HG03103 (cell line): ENCODE results near the gene NEDD1.

Experiments
- ATAC-seq: cut with Tn5 transposase; IDR thresholded peaks from one replicate; pipeline ENCODE4 v1.9.1; 2021; ENCODE audit warnings: low read depth; ENCODE audit not compliant: unreplicated experiment

Gene NEDD1, protein sequence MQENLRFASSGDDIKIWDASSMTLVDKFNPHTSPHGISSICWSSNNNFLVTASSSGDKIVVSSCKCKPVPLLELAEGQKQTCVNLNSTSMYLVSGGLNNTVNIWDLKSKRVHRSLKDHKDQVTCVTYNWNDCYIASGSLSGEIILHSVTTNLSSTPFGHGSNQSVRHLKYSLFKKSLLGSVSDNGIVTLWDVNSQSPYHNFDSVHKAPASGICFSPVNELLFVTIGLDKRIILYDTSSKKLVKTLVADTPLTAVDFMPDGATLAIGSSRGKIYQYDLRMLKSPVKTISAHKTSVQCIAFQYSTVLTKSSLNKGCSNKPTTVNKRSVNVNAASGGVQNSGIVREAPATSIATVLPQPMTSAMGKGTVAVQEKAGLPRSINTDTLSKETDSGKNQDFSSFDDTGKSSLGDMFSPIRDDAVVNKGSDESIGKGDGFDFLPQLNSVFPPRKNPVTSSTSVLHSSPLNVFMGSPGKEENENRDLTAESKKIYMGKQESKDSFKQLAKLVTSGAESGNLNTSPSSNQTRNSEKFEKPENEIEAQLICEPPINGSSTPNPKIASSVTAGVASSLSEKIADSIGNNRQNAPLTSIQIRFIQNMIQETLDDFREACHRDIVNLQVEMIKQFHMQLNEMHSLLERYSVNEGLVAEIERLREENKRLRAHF

DNA sequence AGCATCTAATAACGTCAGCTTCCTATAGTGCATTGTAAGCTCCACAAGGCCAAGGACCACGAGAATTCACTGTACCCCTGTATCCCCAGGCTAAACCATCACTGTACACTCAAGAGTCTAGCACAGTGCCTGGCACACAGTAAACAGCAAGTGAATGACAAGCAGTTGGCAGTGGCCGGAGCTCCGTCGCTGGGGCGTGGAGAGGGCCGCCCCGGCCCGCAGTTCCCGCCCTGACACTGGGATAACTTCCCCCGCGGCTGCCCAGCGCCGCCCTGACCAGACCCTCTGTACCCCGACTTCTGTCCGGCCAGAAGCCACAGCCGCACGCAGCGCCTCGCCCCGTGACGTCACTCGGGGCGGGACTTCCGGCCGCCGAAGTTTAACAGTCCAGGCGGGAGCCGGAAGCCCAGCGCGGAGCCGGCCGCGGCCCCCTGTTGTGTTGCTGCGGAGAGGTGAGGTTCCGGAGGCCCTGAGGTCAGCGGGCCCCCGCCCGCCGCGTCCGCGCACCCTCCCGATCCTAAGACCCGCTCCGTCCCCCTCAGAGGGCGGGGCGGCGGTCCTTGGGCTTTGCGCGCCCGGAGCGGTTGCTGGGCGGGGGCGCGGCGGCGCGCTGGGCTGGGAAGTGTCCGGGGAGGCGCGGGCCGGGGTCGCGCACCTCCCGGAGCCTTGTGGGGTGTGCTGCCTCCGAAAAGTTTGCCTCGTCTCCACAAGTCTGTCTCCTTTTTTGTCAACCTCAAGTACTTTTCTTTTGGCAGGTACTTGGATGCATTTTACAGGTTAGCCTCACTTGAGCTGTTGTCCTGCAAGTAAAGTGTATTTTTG, at the start of gene NEDD1:
NEDD1 (plus strand) TSS at position 409 of the 822 bp plus-strand sequence. CDS start 2,503 bp downstream, outside the sequence.
- ATAC-seq, result peak; percentile 88

DNA sequence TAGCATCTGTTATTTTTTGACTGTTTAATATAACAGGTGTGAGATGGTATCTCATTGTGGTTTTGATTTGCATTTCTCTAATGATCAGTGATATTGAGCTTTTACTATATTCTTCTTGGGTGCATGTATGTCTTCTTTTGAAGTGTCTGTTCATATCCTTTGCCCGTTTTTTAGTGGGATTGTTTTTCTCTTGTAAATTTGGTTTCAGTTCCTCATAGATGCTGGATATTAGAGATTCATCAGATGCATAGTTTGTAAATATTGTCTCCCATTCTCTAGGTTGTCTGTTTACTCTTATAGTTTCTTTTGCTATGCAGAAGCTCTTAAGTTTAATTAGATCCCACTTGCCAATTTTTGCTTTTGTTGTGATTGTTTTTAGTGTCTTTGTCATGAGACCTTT, 48.9 kb upstream of the NEDD1 start:
- no peak for ATAC-seq

DNA sequence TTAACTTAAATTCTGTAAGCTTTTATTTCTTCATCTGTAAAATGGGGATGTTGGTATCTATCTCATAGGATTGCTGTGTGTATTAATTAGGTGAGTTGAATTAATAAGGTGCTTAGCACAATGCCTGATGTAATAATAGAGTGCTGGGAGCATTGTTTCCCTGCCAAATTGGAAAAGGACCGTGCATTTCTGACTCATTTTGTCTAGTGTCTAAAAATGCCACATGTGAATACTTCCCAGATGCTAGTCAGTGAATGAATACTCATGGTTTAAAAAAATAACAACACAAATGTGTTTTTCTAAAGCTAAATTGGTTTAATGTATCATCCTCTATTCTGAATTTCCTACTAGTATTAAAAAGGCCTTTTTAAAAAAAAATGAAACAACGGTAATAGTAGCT, 45.4 kb upstream of the NEDD1 start:
- ATAC-seq, result no peak

DNA sequence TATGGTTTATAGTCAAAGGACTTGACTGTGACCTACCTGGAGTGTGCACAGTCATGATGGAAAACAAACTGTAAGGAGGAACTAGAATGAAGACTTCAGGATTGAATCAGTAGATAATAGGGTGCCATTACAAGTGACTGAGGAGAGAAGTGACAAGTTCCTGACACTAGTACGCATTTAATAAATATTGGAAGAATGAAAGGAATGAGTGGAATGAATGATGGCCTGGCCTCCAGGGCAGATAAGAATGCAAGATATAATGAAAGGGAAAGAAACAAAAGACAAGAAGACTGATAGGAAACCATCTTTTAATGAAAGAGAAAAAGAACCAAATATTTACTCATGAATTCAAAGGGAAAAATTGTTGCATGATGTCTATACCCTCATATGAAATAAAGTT, 44.7 kb upstream of the NEDD1 start:
- ATAC-seq, result no peak

DNA sequence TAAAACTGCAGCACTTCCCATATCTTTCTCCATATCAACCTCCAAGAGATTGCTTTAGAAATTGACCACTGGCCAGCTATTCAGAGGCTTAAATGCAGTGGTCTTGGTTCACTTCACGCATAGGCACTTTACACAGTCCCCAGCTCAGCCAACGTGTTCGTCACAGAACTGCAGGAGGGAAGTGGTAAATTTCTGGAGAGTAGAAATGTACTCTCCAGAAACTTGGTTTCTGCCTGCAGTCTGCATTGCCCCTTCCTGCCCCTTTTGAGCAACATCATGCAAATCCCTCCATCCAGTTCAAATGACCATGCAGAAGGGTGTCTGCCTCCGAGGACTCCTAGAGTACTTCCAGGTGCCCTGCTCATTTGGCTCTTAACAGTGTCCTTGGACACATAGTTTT, 42.7 kb upstream of the NEDD1 start:
- ATAC-seq, result no peak

DNA sequence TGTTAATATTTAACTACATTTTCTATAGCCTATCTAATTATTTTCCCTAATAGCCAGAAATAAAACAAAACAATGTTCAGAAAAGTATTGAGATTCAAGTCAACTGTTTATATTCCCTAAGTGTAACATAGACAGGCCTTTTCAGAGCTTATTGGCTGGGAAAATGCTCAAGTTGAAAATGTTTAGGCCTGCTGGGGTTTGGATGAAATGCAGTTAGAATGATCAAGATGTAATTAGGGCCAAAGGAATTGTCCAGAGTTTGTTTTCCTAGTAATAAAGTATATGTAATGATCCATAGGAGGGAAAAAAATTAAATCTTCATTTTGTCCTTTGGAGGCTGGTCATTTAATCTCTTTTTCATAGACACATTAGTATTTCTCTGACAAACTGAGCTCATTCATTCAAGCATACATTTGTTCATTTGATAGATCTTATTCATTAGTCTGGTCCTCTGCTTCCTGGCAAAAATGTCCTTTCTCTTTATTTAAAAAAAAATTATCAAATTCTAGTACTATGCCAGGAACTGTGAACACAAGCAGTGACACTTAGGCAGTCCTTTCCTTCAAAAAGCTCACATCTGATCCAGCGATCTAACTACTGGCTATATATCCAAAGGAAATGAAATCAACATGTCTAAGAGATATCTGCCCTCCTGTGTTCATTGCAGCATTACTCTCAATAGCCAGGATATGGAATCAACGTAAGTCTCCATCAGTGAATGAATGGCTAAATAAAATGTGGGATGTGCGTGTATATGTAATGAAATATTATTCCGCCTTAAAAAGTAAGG, 40.1 kb upstream of the NEDD1 start:
- ATAC-seq, result no peak

DNA sequence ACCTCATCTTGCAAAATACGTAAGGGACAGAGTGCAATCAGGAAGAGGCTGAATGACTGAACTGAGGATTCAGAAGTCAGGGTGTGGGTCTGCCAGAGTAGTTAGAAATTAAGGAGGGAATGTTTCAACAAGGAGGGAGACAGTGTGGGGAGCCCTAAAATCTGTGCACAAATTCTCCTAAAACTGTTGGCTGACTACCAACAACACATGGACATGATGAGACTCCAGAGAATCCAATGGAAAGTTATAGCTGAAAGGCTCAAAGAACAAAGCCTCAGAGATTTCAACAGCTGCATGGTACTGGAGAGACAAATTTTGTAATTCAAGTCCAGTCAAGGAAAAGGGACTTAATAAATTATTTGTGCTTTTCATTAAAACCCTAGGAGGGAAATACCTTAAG, 36.1 kb upstream of the NEDD1 start:
- ATAC-seq, result no peak

DNA sequence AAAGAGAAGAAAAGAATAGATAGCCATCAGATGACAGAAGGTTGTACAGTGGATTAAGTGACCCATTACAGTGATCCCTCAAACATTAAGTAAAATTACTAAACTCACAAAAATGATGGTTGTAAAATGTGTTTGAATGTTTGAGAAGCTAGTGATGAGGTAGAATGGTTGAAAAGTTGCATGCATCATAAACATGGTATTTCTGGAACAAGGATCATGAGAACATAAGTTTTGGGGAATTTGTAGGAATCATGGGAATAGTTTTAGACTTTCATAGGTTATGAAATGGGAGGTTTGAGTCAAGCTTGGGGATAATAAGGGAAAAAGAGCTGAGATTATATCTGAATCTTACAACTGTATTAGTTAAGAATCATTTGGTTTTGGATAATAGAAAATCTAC, 34.1 kb upstream of the NEDD1 start:
- ATAC-seq, result no peak

DNA sequence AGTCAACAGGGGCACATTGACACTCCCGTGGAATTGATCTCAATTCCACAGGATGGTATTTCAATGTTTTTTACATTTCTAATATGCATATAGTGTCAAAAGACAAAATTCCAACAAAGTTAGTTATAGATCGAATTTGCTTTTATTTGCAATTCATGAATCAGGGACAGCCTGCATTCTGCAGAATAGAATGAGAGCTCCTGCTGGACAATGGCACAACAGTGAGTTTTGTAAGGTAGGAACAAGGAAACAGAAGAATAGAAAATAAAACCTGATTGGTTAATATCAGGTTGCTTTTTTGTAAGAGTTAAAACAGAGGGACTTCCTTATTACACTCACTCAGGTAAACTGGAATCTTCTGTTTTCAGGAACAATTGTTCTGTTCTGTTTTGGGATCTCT, 32.8 kb upstream of the NEDD1 start:
- ATAC-seq, result no peak

DNA sequence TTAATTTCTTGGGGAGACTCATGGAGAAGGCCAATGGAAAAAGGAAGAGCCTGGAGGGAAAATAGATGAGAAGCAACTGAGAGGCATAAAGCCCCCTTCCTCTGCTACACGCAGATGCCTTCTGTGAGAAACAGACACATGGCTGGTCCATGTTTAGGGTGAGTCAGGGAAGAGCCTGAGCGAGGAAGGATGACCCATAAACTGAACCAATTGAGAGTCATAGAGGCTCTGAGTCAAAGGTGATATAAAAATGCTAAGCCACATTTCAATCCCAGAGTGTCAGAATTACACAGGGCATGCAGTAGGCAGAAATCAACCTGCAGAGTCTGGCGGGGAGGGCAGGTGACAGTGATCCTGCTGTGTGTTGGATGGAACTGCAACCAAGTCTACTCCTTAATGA, 30.1 kb upstream of the NEDD1 start:
- no peak for ATAC-seq

DNA sequence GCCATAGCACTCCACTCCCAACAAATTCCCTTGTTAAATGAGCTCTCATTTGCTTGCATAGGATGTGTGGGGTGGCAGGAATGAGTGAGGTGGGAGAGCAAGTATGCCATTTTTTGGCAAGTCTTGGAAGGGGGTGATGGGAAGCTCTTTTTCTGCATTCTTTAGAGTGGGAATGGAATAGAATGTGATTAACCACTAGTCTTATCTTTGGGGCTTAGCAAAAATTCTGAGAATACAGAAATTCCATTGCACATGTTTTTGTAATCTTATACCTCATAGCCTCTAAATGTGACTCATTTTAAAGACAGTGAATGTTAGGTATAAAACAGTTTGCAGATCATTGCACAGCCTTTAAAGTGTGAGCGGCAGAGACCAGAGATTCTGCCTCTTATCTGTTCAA, 28.4 kb upstream of the NEDD1 start:
- ATAC-seq, result no peak

DNA sequence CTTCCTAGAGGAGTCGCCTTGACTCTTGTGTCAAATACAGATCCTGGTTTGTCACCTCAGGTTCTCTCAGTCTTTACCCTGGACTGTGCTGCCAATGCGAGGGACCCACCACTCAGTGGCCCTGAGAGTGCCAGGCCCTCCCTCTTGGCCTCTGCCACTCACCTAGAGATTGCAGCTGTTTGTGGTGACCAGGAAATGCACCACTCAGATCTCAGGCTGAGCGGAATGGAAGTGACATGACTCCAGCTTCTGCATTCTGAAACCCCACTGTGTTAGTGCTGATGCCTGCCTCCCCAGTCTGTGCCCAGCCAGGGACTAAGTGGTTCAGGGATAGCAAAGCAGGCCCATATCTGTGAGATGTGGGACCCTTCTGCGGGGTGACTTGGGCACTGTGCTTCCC, 27.8 kb upstream of the NEDD1 start:
- no peak for ATAC-seq

DNA sequence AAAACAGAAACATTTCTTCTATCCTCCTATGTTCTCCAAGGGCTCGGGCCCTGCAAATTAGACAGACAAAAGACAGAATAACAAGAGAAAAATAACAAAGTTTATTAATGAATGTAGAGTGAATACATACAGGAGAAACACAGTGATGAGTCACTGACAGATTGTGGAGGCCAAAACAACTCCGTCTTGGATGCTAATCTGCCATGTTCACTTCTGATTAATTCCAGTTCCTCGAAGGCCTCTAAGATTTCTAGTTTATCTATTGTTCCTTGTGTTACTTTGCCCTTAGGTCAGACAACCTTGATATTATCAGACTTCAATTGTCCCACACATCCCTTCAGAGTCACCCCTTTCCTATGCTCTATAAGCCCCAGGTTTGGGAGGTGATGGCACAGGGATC, 26.8 kb upstream of the NEDD1 start:
- no peak for ATAC-seq

DNA sequence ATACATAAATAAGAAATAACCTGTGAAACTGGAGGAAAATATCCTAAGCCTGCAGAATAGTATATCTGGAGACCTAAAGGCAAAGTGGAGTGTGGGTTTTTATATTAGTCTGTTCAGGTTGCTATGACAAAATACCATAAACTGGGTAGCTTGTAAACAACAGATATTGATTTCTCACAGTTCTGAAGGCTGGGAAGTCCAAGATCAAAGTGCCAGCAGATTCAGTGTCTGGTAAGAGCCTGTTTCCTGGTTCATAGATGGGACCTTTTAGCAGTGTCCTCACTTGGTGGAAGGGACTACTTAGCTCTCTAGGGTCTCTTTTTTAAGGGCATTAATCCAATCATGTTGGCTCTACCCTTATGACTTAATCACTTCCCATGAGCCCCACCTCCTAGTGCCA, 25.4 kb upstream of the NEDD1 start:
- ATAC-seq, result no peak

DNA sequence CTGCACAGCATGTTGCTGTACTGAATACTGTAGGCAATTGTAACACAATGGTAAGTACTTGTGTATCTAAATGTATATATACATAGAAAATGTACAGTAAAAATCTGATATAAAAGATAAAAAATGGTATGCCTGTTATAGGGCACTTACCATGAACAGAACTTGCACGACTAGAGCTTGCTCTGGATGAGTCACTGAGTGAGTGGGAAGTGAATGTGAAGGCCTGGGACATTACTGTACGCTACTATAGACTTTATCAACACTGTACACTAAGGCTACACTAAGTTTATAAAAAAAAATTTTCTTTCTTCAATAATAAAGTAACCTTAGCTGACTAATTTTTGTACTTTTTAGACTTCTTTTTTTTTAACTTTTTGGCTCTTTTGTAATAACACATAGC, 24.2 kb upstream of the NEDD1 start:
- ATAC-seq, result no peak

DNA sequence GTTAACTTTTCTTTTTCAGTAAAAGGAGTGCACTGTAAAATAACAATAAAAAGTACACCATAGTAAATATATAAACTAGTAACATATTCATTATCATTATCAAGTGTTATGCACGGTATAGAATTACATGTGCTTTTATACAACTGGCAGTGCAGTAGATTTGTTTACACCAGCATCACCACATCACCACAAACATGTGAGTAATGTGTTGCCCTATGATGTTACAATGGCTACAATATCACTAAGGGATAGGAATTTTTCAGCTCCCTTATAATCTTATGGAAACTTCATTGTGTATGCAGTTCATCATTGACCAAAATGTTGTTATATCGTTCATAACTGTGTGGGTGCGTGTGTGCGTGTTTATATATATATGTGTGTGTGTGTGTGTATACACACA, 23.5 kb upstream of the NEDD1 start:
- ATAC-seq, result no peak

DNA sequence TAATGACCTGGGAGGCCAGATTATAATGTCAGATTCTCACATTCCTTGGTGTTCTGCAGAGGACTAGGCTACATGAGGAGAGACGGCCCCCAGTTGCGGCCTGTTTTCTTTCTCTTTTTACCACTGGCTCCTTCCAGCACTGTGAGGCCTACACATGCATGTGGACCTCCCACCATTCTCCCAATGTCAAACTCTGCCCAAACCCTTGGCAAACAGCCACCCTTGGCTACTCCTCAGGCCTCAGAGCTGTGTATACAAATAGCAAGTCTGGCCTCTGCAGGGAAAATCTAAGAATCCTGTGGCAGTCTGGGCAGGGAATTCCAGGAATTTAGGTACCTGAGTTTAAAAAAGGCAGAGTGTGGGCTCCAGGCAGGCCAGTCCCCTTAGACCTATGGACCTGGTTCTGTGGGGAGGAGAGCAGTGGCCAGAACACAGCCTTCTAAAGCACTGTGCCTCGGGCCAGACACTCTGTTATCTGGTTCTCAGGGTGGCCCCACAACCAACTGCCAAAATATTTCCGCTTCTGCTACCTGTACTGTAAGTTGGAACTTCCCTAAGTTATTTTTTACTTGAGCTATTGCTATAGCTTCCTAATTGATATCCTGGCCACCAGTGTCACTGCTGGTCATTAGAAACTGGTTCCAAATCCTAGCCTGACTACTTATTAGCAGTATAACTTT, 19.9 kb upstream of the NEDD1 start:
- ATAC-seq, result no peak

DNA sequence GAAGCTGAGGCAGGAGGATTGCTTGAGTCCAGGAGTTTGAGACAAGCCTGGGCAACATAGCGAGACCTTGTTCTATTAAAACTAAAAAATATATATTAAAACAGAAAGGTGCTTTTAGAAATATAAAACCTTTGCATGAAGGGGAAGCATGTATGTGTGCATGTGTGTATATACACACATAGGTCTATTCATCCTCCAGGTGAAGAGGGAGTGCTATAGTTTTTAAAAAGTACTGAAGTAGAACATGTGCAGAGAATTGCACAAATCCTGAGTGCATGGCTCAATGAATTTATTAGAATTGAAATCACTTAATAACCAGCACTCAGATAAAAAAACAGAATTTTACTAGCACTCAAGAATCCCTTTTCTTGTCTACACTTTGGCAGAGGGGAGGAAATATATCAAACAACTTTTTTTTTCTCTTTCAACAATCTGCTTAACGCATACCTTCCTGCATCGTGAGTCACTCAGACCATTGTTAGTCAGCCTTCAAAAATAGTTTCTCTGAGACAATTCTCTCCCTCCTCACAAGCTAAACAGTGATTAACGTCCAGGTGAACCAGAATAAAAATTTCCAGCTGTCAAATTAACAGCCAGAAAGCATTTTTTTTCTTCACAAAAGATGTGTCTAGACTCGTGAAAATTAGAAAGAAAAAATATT, 17.7 kb upstream of the NEDD1 start:
- no peak for ATAC-seq

DNA sequence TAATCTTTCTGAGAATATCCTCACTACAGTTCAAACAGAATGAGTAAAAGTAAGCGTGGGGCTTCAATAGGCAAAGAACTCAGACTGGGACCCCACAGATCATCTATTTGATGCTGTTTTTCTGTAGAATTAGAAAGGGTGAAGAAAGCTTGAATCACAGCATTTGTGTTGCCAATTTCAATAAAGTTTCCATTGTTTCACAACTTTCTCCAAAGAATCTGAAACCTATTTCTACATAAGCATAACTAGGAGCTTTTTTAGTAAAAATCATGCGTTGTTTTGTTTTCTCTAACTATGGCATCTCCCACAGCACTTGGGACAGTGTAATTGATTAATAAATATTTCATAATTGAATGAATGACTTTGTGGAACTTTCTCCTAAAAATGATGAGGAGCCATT, 16.7 kb upstream of the NEDD1 start:
- ATAC-seq, result no peak

DNA sequence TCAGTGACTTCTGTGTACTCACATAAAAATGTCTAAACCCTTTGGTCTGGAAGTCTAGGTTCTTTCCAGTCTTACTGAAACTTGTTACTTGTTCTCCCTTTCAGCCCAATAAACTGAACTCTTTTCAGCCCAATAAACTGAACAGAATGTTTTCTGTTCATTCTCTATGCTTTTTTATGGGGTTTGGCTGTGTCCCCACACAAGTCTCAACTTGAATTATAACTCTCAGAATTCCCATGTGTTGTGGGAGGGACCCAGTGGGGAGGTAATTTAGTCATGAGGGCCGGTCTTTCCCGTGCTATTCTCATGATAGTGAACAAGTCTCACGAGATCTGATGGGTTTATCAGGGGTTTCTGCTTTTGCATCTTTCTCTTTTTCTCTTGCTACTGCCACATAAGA, 15.0 kb upstream of the NEDD1 start:
- ATAC-seq, result no peak
